HG03039 (cell line): ENCODE measurements around the gene LAMA5.

Experiments used
- ATAC-seq: cut with Tn5 transposase; IDR thresholded peaks from one replicate; pipeline ENCODE4 v1.9.1; 2021; ENCODE audit warnings: mild to moderate bottlenecking, moderate library complexity; ENCODE audit not compliant: unreplicated experiment

LAMA5 gene

DNA sequence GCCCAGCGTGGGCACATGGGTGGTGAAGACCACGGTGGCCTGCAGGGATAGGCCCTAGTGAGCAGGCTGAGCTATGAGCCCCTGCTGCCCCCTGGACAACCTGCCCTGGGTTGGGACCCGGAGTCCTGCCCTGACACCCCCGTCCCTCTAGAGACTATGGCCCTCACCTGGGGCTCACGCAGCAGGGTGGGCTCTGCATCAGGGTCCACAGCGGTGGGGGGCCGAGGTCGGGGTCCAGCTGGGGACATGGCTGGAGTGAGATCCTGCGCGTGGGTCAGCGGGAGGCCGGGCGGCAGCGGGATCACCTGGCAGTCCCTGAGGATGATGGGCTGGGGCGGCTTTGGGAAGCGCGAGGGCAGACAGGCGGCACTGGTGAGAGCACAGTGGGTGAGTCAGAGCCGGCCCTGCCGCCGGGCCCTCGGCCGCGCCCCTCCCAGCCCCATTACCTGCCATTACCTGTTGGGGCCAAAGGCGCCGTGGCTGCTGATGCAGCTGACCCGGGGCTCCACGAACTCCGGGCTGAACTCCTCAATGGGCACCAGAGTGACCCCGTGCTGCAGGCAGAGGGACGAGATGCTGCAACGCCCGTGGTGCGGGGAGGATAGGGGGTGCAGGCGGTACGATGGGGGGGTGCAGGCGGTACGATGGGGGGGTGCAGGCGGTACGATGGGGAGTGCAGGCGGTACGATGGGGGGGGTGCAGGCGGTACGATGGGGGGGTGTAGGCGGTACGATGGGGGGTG lies 36.4 kb downstream of the LAMA5 start:
- no peak for ATAC-seq

DNA sequence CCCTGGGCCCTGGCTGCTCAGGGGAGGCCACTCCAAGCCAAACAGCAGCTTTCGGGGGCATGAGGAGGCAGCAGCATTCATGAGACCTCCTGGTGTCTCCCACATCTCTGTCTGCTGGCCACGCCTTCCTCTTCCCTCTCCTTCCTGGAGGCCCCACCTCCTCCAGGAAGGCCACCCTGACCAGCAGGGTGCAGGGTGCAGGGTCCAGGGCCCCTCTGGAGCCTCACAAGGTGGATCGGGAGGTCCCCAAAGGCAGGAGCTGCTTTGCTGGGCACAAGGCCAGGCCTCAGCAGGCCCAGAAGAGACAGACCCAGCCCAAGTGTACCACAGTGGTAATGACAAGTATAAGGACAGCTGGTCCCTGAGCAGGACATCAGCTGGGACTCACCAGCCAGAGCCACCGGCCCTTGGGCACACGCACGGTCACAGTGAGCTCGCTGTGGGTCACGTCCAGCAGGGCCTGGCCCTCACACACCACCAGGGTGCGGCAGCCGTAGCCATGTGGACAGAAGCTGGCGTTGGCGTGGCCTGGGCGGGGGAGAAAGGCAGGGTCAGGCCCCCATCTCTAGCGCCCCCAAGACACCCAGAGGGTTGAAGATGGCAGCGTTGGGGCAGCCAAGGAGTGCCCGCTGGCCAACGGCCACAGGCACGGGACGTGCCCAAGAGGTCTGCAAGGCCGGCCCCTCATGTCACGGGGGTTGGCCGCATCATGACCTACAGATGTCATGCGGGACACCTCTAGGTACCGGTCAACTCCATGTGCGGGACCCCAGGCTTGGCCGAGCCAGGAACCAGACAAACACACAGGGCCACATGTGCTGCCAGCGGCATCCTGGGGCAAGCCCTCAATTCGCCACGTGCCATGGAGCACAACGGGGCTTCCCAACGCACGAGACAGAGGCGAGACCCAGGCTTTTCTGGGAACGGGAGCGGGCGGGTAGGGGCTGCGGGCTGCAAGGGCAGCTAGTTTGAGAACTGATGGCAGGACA lies 37.4 kb downstream of the LAMA5 start:
- no peak for ATAC-seq

GRCh38 chr20:62328684-62329388 lies 38.3 kb downstream of the LAMA5 start:
- no peak for ATAC-seq

GRCh38 chr20:62327726-62328495 lies 39.2 kb downstream of the LAMA5 start:
- ATAC-seq: no peak

- ATAC-seq: no peak
These were observed 40.0 kb downstream of the LAMA5 start for GRCh38 chr20:62326959-62327725.

- ATAC-seq: no peak
These were observed 40.6 kb downstream of the LAMA5 start for GRCh38 chr20:62326559-62326958.

DNA sequence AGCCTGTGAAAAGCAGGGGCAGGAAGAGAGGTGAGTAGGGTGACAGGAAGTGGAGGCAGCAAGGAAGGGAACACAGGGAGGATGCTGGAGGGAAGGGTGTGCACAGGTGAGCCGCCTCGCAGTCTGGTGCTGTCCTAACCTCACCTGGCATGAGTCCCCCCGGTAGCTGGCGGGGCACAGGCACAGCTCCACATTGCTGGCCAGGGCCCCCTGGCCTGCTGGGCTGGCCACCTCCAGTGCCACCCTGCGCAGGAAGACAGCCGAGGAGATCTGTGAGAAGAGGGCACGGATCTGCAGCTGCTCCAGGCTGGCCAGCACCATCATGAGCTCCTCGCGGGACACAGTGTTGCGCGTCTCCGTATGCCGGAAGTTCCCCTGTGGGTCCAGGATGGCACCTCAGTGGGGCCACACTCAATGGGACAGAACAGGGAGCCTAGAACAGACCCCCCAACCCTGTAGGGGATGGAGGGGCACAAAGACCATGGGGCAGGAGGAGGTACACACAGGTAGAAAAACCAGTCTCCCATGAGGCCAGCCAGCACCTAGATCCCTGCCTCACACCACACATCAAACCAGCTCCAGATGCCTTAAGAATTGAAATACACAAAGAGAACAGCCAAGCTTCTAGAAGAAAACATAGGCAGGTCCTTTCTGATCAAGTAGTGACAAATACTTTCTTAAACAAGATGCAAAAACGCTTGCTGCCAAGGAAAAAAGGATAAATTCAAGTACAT lies 41.8 kb downstream of the LAMA5 start:
- no peak for ATAC-seq

- ATAC-seq: no peak
These were observed 42.9 kb downstream of the LAMA5 start for GRCh38 chr20:62323980-62324906.

DNA sequence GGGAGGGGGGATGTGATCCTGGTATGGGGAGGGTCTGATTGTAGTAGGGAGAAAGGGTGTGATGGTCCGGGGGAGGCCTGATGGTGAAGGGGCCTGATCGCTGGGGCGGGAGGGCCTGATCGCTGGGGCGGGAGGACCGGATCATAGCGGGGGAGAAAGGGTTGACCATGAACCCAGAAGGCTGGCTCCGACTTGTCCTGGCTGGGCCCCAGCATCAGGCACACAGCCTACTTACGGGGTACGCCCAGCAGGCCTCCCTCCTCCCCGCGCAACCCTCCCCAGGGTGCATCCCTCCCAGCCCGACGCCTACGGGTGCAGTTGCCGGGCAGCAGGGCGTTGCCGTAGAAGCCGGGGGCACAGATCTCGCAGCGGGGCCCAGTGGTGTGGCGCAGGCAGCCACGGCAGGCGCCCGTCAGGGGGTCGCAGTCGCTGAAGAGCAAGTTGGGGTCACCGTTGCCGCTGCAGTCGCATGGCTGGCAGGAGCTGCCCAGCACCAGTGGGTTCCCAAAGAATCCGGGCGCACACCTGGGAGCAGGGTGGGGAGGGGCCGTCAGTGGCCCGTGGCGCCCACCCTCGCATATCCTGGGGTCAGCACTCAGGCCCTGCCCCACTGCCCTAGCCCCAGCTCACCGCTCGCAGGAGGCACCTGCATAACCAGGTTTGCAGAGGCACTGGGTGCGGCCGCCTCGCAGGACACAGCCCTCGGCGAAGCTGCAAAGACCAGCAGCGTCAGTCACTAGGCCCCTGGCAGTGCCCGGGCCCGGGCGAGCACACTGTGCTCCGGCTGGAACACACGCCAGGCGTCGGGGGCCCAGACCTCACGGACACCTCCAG lies 43.7 kb downstream of the LAMA5 start:
- ATAC-seq: no peak

- no peak for ATAC-seq
These were observed 44.5 kb downstream of the LAMA5 start for GRCh38 chr20:62322492-62323041.

GRCh38 chr20:62321975-62322374 lies 45.1 kb downstream of the LAMA5 start:
- ATAC-seq: no peak

DNA sequence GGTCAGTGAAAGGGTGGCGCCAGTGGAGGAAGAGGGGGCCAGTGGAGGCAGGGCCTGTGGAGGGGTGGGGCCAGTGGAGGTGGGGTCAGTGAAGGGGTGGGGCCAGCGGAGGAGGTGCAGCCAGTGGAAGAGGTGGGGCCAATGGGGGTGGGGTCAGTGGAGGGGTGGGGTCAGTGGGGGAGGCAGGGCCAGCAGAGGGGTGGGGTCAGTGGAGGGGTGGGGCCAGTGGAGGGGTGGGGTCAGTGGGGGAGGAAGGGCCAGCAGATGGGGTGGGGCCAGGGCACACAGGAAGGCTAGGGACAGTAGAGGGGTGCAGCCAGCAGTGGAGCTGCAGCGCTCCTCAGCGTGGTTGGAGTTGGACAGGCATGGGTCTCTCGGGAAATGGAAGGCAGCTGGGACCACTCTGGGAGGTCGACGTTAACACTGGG lies 45.6 kb downstream of the LAMA5 start:
- no peak for ATAC-seq

DNA sequence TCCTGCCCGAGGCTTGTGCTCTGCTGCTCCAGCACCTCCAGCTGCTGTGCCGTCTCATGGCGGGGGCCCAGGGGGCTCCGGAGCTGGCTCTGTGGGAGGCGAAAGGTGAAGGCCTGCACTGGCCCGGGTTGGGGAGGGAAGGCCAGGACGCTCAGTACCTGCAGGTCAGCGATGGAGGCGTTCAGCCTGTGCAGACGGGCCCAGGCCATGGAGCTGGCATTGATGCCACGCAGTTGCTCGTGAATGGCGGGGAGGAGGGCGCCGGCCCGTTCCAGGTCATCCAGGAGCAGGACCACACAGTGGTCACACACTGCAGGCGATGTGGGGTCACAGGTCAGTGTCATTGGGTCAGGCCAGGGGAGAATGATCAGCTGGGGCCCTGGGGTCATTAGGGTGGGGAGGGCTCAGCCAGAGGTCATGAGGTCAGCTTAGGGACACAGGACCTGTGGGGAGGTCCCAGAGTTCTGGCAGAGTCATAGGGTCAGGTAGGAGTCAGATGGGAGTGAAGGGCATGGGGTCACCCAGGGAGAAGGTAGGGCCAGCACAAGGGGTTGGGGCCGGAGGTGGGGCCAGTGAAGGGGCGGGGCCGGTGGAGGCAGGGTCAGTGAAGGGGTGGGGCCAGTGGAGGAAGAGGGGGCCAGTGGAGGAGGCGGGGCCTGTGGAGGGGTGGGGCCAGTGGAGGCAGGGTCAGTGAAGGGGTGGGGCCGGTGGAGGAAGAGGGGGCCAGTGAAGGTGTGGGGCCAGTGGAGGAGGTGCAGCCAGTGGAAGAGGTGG lies 46.3 kb downstream of the LAMA5 start:
- no peak for ATAC-seq

- no peak for ATAC-seq
These were observed 47.7 kb downstream of the LAMA5 start for GRCh38 chr20:62319346-62319909.

- ATAC-seq: no peak
These were observed 48.4 kb downstream of the LAMA5 start for GRCh38 chr20:62318400-62319345.
